OCI-LY7 (cell line): ENCODE measurements around the gene BRD7.

ENCODE experiments used
- CTCF ChIP-seq: fragments of 200-600 bp; sonication (generic); conservative IDR thresholded peaks from 2 replicates; pipeline ENCODE4 v1.5.1; 2014; ENCODE audit warnings: mild to moderate bottlenecking, antibody characterized with exemption, low read length, moderate library complexity, mixed read lengths
- EZH2phosphoT487 ChIP-seq: fragments of 200-600 bp; sonication (generic); IDR thresholded peaks from 2 replicates; pipeline ENCODE4 v1.6.1; 2018; ENCODE audit warnings: low read depth, borderline replicate concordance, mild to moderate bottlenecking, mixed run types, antibody characterized with exemption, low read length, moderate library complexity, mixed read lengths

DNA sequence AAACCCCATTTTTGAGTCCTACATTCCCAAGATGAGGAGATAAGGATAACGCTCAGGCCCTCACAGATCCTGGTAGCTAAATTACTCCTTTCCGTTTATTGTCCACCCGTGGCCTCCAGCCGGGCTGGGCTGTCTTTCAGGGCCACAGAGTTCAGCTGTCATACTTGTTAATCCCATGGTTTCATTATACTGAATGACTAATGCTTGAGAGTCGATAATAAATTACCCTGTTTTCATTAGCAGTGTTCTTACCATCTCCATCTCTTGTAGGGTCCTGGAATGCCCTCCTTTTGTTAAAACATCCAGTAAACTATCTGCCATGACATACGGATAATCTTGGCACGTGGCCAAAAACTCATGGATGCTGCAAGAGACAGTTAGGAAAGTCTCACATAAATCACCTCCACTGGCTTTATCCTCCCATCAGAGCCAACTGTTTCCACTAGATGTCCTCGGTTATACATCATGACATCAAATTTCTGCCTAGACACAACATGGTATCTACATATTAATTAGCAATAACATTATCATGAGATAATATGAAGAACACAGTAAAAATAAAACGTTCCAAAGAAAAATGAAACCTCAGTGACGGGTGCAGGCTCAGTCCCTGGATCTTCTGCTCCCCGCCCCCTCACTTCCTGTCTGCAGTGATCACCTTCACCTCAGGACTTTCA is 45.3 kb downstream of the BRD7 start:
- no peak for TF ChIP-seq EZH2phosphoT487
- peak; percentile 64 for TF ChIP-seq CTCF
